Measurements from ENCODE around the gene GDAP1L1. TPM values are rescaled to one million over a fixed set of nuclear protein-coding genes. Genes with fewer than 3 reads are reported as not detected.

GDAP1L1 gene
- total RNA-seq, 4 donors from 2014 or later, result not detected

GRCh38 chr20:44301285-44301684, 54.2 kb downstream of the GDAP1L1 start:
- no peaks in the 10 kb centered on the region for H3K4me1 ChIP-seq

GRCh38 chr20:44302026-44302669, 55.0 kb downstream of the GDAP1L1 start:
- H3K27ac ChIP-seq, result no peak overlapping the region
- TF ChIP-seq CTCF (IDR thresholded peaks at IDR 0.05 in 4 of 5, conservative IDR thresholded peaks at IDR 0.05 in 1 of 5), result no peak
- no peak for TF ChIP-seq POLR2A (IDR thresholded peaks at IDR 0.05)
- DNase-seq, result no peak
- ATAC-seq, result no peak
- in situ Hi-C loops (cut with MboI; ENCODE audit: low sequenced_read_pairs in 4 of 4), result loop anchor here (10.0 to 25.0 kb wide), 2 partner anchors 187 to 190 kb away; no protein-coding TSS in a partner anchor
- no peaks in the 10 kb centered on the region for H3K27me3 ChIP-seq
- intact Hi-C loops (cut with DNase I; ENCODE audit: low total_unique reads), result loop anchor here (10.0 kb wide), 1 partner anchor 847 kb away; the partner anchor contains the start of gene SRSF6
- no peaks in the 10 kb centered on the region for H3K36me3 ChIP-seq
- no peaks in the 10 kb centered on the region for H3K4me1 ChIP-seq
- H3K9me3 ChIP-seq, result no peaks in the 10 kb centered on the region
- no peak overlapping the region for H3K4me3 ChIP-seq

More at GRCh38 chr20:44301285-44301684, 54.2 kb downstream of the GDAP1L1 start:
- in situ Hi-C loops (cut with MboI; ENCODE audit: low sequenced_read_pairs in 4 of 4), result loop anchor here (10.0 to 25.0 kb wide), 2 partner anchors 186 to 189 kb away; no protein-coding TSS in a partner anchor
- TF ChIP-seq POLR2A (IDR thresholded peaks at IDR 0.05), result no peak
- TF ChIP-seq CTCF (IDR thresholded peaks at IDR 0.05 in 4 of 5, conservative IDR thresholded peaks at IDR 0.05 in 1 of 5), result no peak
- intact Hi-C loops (cut with DNase I; ENCODE audit: low total_unique reads), result loop anchor here (10.0 kb wide), 1 partner anchor 846 kb away; the partner anchor contains the start of gene SRSF6
- DNase-seq (no peak), ATAC-seq (no peak)
- Histone ChIP-seq H3K27me3 (no peaks in the 10 kb centered on the region), H3K27ac (no peak overlapping the region), H3K4me3 (no peak overlapping the region), H3K9me3 (no peaks in the 10 kb centered on the region), H3K36me3 (no peaks in the 10 kb centered on the region)

GRCh38 chr20:44302736-44303135, 55.6 kb downstream of the GDAP1L1 start:
- Histone ChIP-seq H3K9me3 (no peaks in the 10 kb centered on the region), H3K4me3 (no peak overlapping the region), H3K27ac (no peak overlapping the region), H3K27me3 (no peaks in the 10 kb centered on the region), H3K36me3 (no peaks in the 10 kb centered on the region), H3K4me1 (no peaks in the 10 kb centered on the region)
- in situ Hi-C loops (cut with MboI; ENCODE audit: low sequenced_read_pairs in 4 of 4) (loop anchor here (10.0 to 25.0 kb wide), 2 partner anchors 188 to 190 kb away; no protein-coding TSS in a partner anchor), intact Hi-C loops (cut with DNase I; ENCODE audit: low total_unique reads) (loop anchor here (10.0 kb wide), 1 partner anchor 848 kb away; the partner anchor contains the start of gene SRSF6)
- no peak for ATAC-seq
- no peak for DNase-seq
- TF ChIP-seq CTCF (IDR thresholded peaks at IDR 0.05 in 4 of 5, conservative IDR thresholded peaks at IDR 0.05 in 1 of 5) (no peak), POLR2A (IDR thresholded peaks at IDR 0.05) (no peak)

- TF ChIP-seq CTCF (IDR thresholded peaks at IDR 0.05 in 4 of 5, conservative IDR thresholded peaks at IDR 0.05 in 1 of 5), result no peak
- no peak for TF ChIP-seq POLR2A (IDR thresholded peaks at IDR 0.05)
- intact Hi-C loops (cut with DNase I; ENCODE audit: low total_unique reads), result loop anchor here (10.0 kb wide), 1 partner anchor 850 kb away; the partner anchor contains the start of gene SRSF6
- H3K36me3 ChIP-seq, result no peaks in the 10 kb centered on the region
Observed at GRCh38 chr20:44304383-44304782, 57.3 kb downstream of the GDAP1L1 start.

More at GRCh38 chr20:44304383-44304782, 57.3 kb downstream of the GDAP1L1 start:
- Histone ChIP-seq H3K9me3 (no peaks in the 10 kb centered on the region), H3K27me3 (no peaks in the 10 kb centered on the region), H3K4me3 (no peak overlapping the region), H3K27ac (no peak overlapping the region), H3K4me1 (peaks cover 3 to 11% of the 10 kb centered on the region in 2 donors)
- ATAC-seq, result no peak
- in situ Hi-C loops (cut with MboI; ENCODE audit: low sequenced_read_pairs in 4 of 4), result loop anchor here (10.0 to 25.0 kb wide), 2 partner anchors 190 to 192 kb away; no protein-coding TSS in a partner anchor
- no peak for DNase-seq
